Fibroblast of peridontal ligament (primary cell): ENCODE measurements around the gene INPP4A.
A peak's percentile ranks its signal among the peaks of the same experiment; 100 is the strongest.

ENCODE experiments used
- DNase-seq: peaks from one replicate; pipeline ENCODE4 v3.0.0-alpha.2; 2010; ENCODE audit errors: extremely low read depth

Gene INPP4A

DNA sequence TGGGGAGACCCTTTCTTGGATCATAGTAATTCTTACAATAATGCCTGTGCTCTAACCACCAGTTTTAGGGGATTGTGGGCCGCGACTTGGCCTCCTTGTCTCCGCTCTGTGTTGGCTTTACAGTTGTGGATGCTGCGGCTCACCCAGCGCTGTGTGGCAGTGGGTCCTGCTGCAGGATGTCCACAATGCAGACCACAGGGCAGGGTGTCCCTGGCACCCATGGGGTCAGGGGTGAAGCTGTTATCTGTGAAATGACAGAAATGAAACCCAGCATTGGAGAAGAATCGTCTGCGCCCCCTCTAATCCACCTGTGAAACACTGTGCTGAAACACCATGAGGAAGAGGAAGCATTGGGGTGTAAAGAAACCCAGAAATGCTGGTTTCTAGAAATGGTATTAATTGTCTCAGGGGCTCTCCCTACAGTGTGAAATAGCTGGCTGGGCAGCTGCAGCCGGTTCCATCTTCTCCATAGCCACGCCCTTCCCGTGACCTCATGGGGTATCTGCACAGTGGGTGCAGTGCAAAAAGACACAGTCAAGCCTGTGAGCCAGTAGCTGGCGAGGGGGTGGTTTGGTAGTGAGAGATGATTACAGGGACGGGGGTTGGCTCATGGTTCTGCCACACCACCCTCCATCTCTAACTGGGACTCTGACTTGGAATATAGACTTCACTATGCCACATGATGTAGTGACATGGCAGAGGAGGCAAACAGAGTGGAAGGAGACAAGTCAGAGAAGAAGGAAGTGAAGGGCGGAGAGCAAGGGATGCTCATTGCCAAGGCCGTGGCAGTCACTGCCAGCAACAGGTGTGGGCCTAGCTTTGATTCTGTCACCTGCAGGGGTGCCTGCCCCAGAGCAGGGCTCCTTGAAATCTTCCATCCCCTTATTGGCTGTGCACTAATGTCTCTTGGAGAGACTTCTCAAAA is 16.2 kb downstream of the INPP4A start:
- no peak for DNase-seq

- DNase-seq = no peak
Observed at GRCh38 chr2:98461498-98462049, 16.9 kb downstream of the INPP4A start.

DNA sequence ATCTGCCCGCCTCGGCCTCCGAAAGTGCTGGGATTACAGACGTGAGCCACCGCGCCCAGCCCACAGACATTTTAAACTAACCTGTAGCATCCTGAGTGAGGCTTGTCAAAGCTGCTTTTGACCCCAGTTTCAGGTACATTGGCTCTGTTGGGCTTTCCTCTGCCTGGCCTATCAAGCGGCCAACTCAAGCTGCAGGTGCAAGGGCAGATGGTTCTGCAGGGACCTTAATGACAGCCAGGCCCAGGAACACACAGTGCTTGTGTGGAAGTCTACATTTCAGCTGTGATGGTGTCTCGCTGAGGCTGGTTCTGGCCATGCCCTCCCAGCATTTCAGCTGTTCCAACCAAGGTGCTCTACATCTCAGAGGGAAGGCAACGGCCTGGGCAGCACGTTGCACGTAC is 18.4 kb downstream of the INPP4A start:
- DNase-seq = no peak

GRCh38 chr2:98463551-98463971 is 18.9 kb downstream of the INPP4A start:
- no peak for DNase-seq

GRCh38 chr2:98463988-98464771 is 19.5 kb downstream of the INPP4A start:
- DNase-seq = no peak

GRCh38 chr2:98464772-98465310 is 20.2 kb downstream of the INPP4A start:
- no peak for DNase-seq

DNA sequence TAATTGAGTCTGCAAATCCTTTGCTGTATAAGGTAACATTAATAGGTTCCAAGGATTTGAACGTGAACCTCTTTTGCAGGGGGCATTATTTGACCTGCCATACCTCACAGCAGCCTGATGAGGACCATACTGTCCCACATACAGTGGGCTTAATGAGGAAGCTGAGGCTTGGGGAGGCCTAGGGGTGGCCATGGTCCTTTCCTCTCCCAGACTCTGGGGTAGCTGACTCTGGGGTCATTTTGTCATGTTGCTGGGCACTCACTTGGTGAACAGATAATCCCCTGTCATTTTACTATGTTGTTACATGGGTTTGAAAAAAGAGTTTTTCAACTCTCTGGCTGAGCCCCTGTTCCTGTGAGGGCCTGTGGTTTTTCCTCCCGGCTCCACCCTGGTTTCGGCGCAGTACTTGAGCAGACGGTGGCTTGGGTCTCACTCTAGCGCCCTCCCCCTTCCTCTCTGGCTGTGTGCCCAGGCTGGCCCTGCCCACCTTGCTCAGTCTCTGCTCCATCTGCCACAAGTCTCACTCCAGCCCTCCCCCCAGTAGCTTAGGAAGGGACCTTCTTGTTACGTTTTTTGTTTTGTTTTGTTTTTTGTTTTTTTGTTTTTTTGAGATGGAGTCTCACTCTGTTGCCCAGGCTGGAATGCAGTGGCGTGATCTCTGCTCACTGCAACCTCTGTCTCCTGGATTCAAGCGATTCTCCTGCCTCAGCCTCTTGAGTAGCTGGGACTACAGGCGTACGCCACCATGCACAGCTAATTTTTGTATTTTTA is 21.0 kb downstream of the INPP4A start:
- DNase-seq = peak; percentile 44

GRCh38 chr2:98467082-98467536 is 22.5 kb downstream of the INPP4A start:
- DNase-seq = no peak

DNA sequence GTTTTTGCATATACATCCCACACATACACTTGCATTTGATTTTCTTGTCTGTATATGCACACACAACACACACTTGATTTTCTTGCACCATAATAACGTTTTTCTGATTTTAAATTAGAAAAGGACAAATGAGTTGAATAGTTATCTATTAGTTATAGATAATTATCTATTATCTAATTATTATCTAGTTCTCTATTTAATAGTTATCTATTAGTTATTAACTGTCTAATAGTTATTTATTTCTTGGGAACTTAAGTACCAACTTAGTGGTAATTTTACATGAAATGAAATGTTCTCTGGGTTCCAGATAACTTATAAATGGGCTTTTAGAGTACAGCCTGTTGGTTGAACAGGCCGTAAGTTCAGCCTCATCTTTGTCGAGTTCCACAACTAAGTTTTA is 23.0 kb downstream of the INPP4A start:
- no peak for DNase-seq

DNA sequence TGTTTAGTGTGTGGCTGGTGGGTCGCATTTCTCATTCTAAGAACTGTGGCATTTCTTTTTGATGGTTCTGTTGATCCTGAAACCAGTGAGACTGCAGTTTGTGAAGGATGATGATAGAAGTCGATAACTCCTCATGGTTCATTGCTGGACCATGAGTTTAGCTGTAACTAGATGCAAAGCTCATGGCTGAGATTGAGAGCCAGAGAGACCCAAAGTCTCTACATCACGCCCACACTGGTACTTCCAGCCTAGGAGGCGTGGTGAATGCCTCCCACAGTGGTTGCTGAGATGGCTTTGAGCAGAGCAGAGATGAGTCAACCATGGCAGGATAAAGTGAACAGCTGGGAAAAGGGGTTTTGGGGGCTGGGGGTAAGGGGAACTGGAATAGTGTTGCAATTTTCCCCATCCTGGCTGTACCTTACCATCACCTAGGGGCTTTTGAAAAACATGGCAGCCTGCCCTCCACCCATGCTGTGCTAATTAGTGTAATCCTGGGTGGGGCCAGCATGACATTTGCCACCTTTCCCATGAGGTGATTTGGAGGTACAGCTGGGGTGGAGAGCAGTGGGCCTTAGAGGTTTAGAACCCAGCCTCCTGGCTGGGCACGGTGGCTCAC is 24.1 kb downstream of the INPP4A start:
- no peak for DNase-seq

DNA sequence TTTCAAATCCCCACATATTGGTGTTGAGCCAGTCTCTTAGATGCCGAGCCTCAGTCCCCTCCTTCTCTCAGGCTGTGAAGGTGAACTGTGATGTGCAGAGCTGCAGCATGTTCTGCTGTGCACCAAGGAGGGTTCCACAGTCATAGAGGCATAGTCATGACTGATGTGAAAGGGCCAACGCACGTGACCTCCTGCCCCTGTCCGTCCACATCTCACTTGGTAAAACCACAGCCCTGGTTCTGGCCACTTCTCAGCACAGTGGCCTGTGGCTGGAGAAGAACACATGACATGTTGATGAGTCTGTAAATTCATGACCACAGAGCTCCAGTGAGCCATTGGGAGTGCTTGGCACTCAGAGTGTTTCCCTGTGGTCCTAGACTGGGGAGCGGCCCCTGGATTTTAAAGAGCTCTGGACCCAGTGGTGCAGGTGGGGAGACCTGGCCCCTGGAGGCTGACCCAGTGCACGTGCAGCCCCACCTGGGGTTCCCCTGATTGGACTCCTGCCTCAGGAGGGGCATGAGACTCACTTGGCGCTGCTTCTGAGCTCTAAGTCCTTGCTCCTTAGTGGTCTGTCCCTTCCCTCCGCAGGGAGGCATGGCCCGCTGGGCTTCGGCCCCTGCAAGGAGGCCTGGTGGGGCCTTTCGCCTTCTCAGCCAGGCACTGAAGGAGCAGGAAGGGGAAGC is 25.3 kb downstream of the INPP4A start:
- DNase-seq = no peak

- no peak for DNase-seq
Observed at GRCh38 chr2:98470851-98471255, 26.2 kb downstream of the INPP4A start.

DNA sequence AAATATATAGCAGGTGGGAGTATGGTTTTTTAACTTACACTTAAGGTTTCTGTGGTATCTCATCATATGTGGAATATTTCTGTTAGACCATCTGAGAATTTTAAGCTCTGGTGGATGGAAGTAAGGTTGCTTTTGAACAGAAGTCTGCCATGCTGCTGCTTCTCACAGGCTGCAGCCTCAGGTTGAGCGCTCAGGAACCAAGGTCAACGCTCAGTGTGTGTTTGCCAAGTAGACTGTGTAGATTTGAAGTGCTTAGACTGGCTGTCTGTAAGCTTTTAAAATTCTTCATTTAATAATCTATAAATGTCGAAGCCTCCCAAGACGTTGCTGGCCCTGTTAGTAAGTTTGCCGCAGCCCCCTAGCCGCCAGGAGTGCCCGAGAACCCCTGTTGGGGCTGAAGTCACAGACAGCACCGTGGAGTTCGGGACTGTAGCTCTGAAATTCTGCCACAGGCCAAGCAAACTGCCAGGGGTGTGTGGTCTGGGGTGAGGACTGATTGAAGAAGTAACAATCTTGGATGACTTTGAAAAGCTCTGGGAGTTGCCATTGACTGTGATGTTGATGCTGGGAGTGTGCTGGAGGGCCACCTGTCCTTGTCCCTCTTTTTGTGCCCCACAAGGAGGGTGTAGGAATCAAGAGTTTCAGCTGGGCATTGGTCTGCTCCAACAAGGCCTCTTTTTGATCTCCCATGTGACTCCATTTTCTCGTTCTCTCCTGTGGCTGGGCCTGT is 26.9 kb downstream of the INPP4A start:
- no peak for DNase-seq

GRCh38 chr2:98472132-98472650 is 27.5 kb downstream of the INPP4A start:
- DNase-seq = no peak

GRCh38 chr2:98472961-98473746 is 28.5 kb downstream of the INPP4A start:
- no peak for DNase-seq

DNA sequence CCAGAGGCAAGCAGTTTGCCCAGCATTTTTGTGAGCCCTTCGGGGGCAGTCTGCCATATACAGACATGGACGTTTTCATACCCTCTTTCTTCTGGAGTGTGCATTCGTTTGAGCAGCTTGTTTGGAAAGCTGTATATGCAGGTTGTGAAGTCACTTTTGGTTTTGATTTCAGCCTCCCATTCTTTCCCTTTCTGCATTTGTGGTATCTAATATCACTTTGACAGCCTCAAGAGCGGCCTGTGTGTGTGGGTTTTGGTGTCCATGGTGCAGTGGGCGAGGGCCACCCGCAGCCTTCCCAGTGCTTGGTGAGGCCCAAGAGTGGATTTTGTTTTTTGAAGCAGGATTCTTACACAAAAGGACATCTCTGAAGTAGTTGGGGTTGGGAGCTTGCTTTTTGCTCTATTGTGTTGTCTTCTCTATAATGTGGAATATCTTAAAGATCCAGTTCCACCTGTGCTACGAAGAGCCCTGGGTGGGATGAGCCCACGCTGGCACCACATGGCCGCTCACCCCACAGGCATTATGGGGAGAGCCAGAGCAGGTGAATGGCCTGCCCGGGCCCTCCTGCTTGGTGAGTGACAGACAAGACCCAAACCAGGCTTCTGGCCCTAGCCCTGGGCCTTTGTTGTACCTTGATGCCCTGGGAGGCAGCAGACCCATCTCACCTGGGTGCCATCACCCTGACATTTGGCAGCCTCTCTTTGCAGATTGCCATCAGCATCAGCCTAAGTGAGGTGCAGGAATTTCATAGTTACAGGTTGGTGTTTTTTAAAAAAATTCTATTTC is 29.5 kb downstream of the INPP4A start:
- no peak for DNase-seq

DNA sequence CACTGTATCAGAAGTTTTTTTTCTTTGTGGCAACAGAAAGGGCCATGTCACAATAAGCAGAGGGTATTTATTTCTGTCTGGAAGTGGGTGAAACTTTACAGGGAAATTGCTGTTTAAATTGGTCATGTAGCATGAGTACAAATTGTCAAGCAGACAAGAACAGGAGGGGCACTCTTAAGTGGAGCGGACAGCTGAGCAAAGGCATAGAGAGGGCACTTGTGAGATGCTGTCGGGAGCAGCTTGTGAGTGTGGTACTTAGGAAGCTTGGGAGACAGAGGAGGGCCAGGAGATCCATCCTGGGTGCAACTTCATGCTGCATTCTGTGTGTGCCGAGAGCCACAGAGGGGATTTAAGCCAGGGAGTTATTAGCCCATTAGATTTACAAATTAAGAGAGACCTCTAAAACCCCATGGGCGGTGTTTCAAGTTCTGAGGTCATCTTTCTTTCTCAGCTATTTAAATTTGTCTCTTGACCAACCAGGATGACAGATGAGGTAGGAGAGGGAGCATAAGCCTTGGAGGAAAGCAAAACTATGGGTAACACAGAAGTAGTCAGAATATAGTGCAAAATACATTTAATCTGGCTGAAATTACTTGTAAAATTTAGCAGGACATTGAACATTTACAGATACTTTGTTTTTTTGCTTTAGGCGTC is 30.4 kb downstream of the INPP4A start:
- no peak for DNase-seq
